DMS114 treated with DMSO at 0.1 percent for 48 hours (cell line): Measurements from ENCODE around the gene AUTS2.

ENCODE experiments used
- DNase-seq: peaks from one replicate; lab custom pipeline; 2025; ENCODE audit not compliant: unreplicated experiment; lab: John Stamatoyannopoulos, UW

The AUTS2 gene

GRCh38 chr7:69840248-69840647 is 242.0 kb downstream of the AUTS2 start:
- DNase-seq, result no peak

DNA sequence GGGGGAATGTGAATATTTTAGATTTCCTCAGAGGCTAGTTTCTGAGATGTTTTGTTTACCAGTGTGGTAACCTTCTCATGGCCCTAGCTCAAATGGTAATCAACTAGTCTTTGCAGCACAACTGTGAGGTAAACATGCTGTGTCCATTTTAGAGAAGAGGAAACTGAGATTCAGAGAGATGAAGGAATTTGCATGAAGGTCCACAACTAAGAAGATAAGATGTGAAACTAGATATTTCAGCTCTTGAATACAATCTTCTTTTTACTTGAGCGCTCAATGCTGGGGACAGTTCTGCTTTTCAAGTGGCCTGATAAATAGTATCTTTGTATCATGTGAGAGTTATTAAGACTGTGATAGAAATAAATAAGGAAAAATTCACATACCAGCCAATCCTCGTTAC is 245.4 kb downstream of the AUTS2 start:
- DNase-seq, result no peak

DNA sequence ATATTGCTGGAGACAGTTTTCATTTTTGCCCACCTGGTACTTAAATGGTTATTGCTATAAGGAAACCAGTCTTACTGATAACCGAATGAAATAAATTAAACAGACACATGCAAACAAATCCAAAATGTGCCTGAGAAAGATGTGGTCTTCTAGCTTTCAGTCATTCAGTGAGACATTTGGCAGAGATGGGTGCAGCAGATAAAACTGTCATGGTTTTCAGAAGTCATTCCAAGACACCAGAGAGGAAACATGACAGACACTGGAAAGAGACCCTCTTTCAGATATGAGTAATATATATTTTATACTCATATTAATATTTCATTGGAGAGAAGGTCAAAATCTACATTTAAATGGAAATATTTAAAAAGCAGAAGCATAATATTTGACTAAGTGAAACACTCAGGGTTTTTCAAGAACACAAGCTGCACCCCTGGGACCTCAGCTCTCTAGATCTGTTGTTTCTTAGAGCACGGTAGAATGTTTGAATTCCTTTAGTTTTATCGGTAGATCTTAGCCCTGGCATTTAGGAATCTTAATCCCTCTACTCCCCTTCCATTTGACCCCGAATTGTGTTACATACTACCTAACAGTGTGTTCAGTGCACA is 246.1 kb downstream of the AUTS2 start:
- DNase-seq, result no peak

- no peak for DNase-seq
Measured at GRCh38 chr7:69845721-69846495, 247.6 kb downstream of the AUTS2 start.

DNA sequence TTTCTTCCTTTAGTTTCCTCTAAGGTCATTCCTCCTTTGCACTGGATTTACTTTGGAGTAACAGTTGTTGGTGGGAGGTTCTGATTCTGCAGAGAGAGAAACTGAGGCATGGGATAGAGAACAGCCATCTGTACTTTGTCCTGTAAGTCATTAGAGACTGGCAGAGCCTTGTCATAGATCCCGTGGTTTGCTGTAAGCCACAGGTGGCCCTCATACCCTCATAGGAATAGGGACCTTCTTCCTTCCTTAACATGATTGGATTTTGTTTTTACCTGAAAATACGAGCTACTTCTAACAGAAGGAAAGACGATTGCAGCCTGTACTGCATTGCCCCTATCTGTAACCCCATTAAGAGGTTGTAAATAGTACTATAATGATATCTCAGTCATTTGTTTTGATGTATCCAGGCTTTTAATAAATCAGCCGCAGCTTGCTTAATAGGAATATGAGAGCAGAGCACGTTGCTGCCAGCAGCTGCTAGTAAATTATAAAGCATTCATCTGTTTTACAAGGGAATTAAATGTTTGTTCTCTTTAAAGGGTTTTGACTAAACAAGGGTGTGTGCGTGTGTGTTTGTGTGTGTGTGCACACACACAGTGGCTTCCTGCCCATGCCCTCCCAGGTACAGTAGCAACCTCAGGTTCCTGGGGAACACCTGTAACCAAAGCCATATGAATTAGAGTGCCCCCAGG is 249.8 kb downstream of the AUTS2 start:
- no peak for DNase-seq

DNA sequence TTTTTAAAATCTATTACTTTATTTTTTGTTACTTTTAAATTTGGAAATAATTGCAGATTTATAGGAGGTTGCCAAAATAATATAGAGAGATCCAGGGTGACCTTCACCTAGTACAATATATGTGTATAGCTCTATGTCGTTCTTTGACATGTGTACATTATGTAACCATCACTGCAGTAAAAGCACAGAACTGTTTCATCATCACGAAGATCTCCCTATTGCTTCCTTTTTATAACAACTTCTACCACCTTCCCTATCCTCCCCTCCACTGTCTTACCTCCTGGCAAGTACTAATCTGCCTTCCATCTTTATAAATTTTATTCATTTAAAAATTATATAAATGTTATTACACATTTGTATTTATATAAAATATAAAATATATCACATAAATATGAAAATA is 251.0 kb downstream of the AUTS2 start:
- DNase-seq, result no peak

DNA sequence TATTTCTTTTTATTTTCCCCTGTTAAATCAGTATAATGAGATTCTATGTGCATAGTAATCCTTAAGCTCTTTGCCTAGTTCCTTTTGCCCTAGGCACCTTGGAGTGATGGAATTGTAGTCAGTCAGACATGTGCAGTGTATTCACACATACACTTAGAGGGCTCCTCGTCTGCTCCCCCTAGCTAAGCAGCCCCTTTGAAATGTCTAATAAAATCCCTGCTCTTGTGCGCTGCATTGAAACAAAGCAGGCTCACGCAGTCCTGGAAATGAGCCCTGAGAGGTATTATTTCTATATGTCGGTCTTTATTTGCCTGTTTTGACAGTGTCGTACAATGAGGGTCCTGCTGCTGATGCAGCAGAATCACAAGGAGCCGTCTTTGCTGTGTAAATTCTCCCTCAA is 258.7 kb downstream of the AUTS2 start:
- DNase-seq, result no peak

GRCh38 chr7:69858471-69858870 is 260.2 kb downstream of the AUTS2 start:
- no peak for DNase-seq

DNA sequence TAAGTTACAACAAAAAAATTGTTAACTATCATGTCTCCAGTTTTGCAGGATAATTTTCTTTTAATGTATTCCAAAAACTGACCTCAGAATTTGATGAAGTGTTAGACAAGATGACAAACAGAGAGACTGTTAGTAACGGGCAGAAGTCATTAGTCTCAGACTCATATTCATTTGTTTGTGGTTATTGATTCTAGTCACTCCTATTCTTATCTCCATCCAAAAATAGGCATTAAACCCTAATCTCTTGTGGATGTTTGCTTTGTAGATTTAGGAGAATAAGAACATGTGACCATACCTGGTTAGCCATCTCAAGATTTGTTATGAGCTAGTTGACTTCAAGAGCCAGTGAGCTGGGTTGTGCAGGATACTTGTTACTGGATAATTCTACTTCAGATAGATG is 261.1 kb downstream of the AUTS2 start:
- DNase-seq, result no peak

- no peak for DNase-seq
Measured at GRCh38 chr7:69860486-69860885, 262.2 kb downstream of the AUTS2 start.

GRCh38 chr7:69860941-69861622 is 262.8 kb downstream of the AUTS2 start:
- DNase-seq, result no peak

- no peak for DNase-seq
Measured at GRCh38 chr7:69862413-69863064, 264.3 kb downstream of the AUTS2 start.

DNA sequence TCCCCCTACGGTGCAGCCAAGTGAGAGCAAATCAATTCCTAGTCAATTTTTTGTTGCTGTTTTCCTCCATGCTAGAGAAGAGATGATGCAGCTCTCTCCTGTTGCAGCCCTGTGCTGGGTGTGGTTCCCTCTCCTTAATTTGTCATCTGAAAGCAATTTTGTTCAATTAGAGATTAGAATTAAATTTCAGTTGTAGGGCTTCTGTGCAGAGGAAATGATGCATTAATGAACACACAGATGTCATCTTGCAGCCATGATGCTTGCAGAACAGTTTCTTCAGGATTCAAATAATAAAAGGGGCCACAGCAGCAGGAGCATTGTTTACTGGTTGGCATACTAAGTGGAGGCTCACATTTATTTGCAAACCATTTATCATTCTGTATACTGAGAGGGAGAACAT is 266.0 kb downstream of the AUTS2 start:
- no peak for DNase-seq

- DNase-seq, result no peak
Measured at GRCh38 chr7:69864822-69865221, 266.5 kb downstream of the AUTS2 start.

DNA sequence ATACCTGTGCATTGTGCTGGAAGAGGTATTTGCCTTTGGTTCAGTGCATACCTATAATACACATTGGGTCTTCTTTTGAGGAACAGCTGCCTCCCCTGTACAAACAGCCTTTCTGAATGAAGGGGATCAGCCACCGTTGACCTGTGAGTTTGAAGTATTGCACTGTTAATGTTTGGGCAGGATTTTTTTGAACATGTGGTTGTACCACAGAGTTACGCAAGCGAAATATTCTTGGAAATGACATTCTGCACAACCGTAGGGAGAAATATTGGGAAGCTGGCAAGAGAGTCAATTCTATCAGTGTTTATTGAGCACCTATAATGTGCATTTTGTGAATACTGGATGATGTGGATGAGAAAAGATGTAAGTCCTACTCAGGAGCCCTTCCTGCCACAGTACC is 270.6 kb downstream of the AUTS2 start:
- no peak for DNase-seq

GRCh38 chr7:69871213-69871885 is 273.1 kb downstream of the AUTS2 start:
- no peak for DNase-seq

DNA sequence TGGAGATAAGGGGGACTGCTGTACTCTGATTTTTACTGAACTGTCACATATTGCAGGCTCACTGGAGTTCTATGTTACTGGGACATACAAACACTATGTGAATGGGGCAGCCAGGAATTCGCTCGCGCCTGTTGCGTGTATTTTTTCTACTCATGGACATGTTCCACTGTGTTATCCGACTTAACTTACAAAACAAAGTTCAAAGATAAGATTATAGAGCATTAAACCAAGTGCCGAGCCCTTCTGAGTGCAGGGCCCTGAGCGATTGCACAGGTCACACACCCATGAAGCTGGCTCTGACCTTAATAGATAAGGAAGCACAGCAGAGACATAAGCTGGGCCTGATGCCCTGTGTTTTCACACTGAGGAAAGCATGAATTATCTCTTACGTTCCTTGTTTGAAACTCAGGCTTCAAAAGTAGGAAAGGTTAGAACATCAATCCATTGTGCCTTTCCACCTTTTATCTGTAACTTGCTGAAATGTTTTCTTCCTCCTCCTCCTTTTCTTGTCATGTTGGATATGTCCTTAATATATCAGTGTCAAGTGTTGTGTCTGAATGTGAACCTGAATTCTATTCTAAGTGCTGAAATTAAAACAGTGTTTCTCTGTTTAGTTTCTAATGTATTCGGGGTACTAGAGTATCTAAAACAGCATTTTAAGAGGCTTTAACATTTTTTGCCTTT is 273.8 kb downstream of the AUTS2 start:
- DNase-seq, result no peak

DNA sequence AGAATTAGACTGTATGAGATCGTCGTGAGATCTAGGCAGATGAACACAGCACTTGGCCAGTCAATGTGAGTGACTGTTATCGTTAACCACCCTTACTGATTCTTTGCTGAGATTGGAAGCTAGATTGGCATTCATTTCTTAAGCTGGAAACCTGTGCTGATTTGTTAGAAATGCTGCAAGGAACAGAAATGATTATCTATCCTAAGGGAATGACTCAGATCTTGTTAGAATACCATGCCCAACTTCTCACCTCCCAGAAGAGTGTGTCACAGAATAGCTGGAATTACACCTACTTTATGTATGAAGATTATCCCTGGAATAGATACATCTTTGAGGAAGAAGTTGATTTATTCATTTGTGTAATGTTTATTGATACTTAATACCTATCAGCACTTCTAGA is 275.2 kb downstream of the AUTS2 start:
- DNase-seq, result no peak

DNA sequence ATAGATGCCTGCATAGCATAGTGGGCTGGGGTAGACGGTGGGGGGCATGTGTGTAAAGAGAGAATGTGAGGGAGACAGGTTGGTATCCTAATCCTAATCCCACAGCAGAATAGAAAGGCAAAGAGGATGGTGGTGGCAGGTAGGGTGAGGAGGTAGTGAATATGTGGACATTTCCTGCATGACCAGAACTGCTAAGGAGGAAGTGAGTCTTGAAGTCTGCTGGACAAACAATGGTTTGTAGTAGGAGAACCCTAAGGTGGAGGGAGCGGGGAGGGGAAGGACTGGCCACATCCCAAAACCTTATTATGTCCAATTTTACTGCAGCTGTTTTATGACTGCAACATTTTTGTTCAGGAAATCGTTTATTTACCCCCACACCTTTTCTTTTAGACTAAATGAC is 279.7 kb downstream of the AUTS2 start:
- DNase-seq, result no peak

DNA sequence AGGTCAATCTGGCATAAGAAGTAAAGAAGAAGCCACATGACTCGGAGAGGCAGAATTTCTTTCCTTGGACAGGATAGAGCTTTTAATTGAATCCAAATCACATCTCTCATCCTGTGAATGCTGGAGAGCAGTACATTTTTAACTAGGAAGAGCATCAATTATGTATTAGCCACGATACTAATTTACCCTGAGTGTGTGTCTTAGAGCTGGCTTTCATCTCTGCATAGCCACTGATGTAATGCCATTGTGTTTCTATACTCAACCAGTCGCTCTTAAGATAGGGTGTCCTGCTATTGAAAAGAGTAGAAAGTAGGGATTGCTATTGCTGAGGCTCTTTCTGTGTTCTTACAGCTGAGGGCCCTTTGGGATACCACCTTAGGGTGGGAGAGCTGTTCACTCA is 280.3 kb downstream of the AUTS2 start:
- no peak for DNase-seq
